SIG-M5 treated with dmso at 0.1 percent for 504 hours (cell line): Measurements from ENCODE around the gene BTNL3.
"Not testable (repeated sequence)": the region's sequence is repeated elsewhere in the genome, so short reads cannot be mapped to it uniquely, and the experiment has no call there.

Source experiments
- DNase-seq: peaks from one replicate; lab custom pipeline; 2025; ENCODE audit not compliant: unreplicated experiment; lab: John Stamatoyannopoulos, UW

The BTNL3 gene, protein sequence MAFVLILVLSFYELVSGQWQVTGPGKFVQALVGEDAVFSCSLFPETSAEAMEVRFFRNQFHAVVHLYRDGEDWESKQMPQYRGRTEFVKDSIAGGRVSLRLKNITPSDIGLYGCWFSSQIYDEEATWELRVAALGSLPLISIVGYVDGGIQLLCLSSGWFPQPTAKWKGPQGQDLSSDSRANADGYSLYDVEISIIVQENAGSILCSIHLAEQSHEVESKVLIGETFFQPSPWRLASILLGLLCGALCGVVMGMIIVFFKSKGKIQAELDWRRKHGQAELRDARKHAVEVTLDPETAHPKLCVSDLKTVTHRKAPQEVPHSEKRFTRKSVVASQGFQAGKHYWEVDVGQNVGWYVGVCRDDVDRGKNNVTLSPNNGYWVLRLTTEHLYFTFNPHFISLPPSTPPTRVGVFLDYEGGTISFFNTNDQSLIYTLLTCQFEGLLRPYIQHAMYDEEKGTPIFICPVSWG

DNA sequence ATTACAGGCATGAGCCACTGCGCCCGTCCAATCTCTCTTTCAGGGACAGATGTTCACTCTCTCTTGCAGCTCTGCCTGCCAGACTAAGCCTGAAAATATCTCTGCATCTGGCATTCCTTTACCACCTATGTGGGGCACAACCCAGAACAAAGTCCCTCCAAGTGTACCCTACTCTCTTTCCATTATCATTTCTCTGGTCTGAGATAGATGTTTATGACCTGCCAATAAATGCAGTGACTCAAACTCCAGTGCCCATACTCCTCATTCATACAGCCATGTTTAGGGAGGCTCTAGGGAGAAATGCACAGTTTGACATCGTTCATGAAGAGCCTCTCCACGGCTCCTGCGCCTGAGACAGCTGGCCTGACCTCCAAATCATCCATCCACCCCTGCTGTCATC, at the start of gene BTNL3:
BTNL3 (plus strand) TSS at position 255 of the 400 bp plus-strand sequence. CDS start 183 bp downstream, outside the sequence.
- no peak for DNase-seq

DNA sequence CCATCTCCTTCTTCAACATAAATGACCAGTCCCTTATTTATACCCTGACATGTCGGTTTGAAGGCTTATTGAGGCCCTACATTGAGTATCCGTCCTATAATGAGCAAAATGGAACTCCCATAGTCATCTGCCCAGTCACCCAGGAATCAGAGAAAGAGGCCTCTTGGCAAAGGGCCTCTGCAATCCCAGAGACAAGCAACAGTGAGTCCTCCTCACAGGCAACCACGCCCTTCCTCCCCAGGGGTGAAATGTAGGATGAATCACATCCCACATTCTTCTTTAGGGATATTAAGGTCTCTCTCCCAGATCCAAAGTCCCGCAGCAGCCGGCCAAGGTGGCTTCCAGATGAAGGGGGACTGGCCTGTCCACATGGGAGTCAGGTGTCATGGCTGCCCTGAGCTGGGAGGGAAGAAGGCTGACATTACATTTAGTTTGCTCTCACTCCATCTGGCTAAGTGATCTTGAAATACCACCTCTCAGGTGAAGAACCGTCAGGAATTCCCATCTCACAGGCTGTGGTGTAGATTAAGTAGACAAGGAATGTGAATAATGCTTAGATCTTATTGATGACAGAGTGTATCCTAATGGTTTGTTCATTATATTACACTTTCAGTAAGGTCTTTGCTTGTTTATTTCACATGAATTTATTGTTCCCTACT, 38.2 kb upstream of the BTNL3 start:
- DNase-seq, result no peak

DNA sequence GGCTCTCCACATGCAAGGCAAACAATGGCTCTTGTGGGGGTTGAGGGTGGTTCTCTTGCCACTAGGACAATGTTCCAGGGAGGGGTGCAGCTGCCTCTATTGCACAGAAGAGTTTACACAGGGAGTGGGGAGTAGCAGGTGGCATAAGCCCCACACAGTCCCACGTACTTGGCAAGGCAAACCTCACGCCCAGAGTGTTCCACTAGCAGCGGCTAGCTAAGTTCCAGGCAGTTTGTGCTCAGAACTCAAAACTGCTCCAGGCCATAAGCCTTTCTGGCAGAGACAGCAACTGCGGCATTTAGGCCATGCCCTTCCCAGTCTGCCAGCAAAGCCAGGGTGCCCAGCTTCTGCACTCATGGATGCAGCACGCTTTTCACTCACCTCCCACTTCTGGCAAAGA, 29.0 kb upstream of the BTNL3 start:
- no peak for DNase-seq

DNA sequence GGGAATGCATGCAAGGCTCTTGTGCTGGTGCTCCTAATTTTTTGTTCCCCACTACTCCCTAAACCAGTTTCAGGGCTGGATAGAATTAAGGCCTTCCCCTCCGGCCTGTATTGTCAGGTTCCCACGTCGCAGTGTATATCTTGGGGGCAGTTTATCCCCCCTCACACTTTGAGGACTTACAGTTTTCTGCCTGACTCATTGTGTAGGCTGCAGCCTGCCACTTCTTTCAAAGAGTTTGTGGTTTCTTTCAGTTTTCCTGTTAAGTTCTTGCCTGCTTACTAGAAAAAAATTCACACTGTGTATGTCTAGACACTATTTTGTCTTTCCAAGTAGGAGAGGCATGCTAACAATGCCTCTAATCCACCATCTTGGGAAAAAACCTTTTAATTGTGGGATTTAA, 28.4 kb upstream of the BTNL3 start:
- DNase-seq, result no peak

DNA sequence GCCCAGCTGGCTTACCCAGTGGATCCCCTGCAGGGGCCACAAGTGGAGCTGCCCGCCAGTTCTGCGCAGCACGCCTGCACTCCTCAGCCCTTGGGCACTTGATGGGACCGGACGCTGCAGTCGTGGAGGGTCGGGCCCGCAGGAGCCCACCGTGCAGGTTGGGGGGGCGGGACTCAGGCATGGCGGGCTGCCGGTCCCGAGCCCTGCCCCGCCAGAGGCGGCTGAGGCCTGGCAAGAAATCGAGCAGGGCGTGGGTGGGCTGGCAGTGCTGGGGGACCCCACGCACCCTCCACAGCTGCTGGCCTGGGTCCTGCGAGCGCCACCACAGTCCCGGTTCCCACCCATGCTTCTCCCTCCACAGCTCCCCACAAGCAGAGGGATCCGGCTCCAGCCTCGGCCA, 19.2 kb upstream of the BTNL3 start:
- DNase-seq, result no peak

DNA sequence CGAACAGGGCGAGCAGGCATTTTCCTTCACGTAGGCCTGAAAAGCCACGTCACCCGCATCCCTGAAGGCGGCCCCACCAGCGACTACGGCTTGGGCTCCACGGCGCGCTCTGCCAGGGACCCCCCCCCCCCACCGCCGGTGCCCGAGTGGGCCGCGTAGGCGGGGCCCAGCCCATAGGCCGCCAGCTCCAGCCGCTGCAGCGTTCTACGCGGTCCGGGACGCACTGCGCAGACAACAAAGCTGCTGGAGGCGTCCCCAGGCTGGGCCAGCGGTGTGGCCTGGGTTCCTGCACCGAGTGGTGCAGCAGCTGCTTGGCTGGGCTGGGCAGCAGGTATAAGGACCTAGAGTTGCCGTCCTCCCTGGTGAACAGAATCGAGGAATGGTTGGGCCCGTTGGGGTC, 18.3 kb upstream of the BTNL3 start:
- no peak for DNase-seq

DNA sequence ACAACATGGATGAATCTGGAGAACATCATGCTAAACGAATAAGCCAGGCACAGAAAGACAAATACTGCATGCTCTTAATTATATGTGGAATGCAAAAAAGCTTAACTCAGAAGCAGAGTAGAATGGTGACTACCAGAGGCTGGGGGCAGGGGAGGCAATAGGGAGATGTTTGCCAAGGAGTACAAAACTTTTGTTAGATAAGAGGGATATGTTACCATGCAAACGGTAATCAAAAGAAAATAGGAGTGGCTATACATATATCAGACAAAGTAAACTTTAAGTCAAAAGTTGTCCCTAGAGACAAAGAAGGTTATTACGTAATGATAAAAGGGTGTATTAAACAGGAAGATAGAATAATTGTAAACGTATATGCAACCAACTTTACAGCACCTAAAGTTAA, 17.8 kb upstream of the BTNL3 start:
- DNase-seq, result no peak

DNA sequence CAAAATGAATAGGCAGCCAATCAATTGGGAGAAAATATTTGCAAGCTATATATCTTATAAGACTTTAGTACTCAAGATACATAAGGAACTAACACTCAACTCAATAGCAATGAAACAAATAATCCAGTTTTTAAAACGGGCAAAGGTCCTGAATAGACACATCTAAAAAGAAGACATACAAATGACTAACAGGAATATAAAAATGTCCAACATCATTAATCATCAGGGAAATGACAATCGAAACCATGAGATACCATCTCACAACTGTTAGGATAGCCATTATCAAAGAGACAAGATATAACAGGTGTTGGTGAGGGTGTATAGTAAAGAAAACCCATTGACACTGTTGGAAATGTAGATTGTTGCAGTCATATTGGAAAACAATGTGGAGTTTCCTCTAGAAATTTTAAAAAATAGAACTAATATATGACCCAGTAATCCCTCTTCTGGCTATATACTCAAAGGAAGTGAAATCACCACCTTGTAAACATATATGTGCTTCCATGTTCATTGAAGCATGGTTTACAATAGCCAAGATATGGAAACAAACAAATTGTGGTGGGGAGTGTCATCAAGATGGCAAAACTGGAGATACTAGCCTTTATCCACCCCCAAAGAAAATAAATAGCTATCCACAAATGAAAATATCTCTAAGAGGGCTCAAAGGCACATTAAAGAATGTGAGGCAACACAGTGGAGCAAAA, 13.9 kb upstream of the BTNL3 start:
- no peak for DNase-seq

DNA sequence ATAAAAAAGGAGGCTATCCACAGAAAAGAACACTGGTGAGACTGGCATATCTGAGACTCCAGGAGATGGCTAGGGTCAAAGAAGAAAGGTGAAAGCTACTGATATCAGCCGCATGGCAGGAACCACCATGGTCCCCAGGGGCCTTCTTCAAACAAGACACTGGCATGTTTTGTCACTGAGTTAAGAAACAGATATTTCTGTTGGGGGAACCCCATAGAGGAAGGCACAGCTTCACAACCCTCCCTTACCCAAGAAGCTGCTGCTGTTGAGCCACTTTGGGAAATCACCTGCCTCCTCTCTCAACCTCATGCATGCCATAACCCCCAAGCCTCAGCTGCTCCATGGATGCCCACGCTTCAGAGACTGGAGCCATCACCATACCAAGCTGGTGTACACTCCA, 13.3 kb upstream of the BTNL3 start:
- DNase-seq, result no peak

DNA sequence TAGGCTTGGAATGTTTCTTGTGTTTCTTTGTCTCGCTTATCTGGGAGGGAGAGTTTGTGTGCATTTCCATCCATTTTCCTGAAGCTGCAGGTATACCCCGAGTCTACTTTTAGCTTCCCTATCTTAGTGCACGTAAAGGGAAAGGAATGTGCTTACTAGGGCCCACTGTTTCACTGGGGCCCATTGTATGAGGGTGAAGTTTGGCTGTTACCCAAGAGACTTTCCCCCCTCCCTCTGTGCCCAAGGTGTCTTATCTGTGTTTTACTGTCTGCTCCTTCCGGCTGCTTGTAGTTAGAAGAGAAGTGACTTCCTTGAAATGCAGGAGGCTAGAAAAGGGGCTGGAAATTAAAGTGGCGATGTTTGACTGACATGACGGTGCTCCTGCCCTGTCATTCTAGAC, 12.1 kb upstream of the BTNL3 start:
- DNase-seq, result no peak

DNA sequence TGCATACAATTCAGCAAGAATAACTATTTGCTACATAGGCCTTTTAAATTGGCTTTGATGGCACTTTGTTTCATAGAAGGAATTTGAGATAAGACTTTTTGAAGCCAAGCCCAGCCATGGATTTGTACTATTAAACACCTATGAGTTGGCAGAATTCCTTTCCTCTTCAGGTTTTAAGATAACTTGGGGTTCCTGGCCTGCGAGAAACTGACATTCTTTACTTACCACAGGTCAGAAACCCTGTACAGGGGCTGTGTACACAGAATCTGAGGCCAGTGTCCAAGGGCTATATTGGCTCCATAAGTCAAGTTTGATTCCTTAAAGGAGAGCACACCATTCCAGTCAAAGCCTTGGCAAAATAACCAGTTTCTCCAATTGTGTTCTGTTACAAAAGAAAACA, 10.8 kb upstream of the BTNL3 start:
- no peak for DNase-seq

DNA sequence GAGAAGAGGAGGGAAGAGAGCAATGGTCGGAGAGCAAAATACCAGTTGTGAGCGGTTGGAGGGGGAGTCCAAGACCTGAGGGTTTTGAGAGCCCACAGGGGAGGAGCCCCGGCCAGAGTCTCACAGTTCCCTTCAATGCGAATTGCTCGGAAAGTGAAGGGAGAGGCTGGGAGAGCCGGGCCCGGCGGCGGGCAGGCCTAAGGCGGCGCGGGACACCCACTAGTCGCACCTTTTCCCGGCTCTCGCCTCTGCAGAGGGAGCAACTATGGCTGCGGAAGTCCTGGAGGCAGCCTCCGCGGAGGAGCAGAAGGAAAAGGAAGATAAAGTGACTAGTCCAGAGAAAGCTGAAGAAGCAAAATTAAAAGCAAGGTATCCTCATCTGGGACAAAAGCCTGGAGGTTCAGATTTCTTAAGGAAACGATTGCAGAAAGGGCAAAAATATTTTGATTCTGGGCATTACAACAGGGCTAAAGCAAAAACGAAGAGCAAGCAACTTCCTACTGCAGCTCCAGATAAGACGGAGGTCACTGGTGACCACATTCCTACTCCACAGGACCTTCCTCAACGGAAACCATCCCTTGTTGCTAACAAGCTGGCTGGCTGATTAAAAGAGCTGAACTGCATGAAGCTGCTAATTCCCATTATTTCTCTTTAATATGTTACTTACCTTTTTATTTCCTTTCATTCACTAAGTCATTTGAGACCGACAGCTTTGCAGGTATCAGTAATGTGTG, 6.5 kb upstream of the BTNL3 start:
- DNase-seq, result no peak

DNA sequence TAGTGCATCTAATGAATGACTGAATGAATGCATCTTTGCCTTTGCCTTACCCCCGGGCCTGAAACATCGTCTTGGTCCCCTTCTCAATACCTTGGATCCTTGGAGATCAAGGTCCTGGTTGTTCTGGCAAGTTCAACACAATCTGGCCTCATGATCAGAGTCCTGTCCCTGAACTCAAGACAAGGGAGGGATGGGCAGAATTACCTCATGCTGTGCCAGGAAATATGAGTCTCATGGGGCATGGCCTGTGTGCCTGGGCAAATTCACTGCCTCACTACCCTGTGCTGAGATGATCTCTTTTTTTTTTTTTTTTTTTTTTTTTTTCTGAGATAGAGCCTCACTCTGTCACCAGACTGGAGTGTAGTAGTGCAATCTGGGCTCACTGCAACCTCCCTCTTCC, 630 bp upstream of the BTNL3 start:
- DNase-seq, result no peak

DNA sequence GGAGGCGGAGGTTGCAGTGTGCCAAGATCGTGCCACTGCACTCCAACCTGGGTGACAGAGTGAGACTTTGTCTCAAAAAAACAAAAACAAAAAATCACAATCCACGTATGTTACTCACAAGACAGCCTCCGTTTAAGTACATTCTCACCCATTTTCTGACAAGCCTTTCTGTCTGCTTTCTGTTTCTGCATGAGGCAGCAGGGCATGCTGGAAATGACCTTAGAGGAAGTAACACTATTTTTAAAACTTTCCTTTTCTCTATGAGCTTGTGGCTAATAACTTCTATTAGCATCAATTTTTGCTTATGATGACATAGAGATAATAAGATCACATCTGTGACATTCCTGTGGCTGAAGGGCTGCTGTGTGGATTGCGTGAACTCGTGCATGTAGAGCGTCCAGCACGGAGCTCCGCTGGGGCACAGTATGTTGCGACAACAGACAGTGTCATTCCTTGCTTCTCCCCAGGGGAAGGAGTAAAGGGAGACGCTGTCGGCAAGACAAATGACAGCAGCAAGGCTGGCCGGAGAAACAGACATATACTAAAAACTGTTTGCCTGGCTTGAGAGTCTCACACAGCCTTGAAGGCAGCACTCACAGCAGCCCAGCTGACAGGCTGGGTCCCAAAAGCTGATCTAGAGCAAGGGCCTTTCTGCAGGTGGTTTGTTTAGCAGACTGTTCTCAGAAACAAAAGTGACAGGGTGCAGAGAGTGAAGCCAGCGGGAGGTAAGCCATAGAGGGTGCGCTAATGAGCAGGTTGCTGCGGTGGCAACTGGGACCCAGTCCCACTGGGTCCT, 1.6 kb downstream of the BTNL3 start:
- no peak for DNase-seq

DNA sequence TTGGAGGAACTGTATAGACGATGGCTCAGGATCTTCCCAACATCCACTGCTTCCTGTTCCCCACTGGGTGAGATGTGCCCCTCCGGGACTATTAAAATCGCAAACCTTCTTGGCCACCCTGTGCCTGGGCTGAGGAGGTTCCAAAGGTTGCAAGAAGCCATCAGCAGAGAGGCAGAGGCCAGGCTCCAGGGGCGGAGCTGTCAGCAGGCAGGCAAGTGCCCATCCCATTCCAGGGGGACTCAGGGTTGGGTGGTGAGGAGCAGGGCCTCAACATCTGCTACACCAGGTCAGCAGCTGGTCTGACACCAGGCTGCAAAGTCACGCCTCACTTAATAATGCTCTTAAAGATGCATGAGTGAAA, 2.2 kb downstream of the BTNL3 start:
- DNase-seq, result no peak

DNA sequence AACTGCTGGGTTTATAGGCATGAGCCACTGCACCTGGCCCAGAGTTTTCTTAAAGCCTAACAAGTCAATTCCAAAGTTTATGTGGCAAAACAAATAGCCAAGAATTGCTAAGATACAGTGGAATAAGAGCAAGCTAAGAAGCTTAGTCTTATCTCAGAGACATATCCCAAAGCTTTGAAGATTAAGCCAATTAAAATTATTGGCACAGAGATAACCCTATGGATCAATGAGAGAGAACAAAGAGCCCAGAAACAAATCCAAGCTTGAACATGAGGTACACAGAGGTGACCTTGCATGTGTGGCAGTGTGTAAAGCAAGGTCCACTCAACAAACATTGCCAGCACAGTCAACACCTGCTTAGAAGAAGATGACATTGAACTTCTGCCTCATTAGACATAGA, 13.3 kb downstream of the BTNL3 start:
- DNase-seq, result no peak

DNA sequence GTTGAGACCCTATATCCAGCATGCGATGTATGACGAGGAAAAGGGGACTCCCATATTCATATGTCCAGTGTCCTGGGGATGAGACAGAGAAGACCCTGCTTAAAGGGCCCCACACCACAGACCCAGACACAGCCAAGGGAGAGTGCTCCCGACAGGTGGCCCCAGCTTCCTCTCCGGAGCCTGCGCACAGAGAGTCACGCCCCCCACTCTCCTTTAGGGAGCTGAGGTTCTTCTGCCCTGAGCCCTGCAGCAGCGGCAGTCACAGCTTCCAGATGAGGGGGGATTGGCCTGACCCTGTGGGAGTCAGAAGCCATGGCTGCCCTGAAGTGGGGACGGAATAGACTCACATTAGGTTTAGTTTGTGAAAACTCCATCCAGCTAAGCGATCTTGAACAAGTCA, 17.1 kb downstream of the BTNL3 start:
- no peak for DNase-seq

DNA sequence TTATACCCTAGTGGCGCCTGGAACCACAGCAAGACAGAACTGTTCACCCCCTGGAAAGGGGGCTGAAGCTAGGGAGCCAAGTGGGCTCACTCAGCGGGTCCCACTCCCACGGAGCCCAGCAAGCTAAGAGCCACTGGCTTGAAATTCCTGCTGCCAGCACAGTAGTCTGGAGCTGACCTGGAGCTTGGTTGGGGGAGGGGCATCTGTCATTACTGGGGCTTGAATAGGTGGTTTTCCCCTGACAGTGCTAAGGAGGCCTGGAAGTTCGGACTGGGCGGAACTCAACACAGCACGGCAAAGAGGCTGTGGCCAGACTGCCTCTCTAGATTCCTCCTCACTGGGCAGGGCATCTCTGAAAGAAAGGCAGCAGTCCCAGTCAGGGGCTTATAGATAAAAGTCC, 19.5 kb downstream of the BTNL3 start:
- no peak for DNase-seq

DNA sequence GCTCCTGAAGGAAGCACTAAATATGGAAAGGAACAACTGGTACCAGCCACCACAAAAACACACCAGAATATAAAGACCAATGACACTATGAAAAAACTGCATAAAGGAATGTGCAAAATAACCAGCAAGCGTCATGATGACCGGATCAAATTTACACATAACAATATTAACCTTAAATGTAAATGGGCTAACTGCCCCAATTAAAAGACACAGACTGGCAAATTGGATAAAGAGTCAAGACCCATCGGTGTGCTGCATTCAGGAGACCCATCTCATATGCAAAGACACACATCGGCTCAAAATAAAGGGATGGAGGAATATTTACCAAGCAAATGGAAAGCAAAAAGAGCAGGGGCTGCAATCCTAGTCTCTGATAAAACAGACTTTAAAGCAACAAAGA, 21.4 kb downstream of the BTNL3 start:
- DNase-seq, result not testable (repeated sequence)

DNA sequence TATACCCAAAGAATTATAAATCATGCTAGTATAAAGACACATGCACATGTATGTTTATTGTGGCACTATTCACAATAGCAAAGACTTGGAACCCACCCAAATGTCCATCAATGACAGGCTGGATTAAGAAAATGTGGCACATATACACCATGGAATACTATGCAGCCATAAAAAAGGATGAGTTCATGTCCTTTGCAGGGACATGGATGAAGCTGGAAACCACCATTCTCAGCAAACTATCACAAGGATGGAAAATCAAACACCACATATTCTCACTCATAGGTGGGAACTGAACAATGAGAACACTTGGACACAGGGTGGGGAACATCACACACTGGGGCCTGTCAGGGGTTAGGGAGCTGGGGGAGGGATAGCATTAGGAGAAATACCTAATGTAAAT, 26.0 kb downstream of the BTNL3 start:
- DNase-seq, result not testable (repeated sequence)

DNA sequence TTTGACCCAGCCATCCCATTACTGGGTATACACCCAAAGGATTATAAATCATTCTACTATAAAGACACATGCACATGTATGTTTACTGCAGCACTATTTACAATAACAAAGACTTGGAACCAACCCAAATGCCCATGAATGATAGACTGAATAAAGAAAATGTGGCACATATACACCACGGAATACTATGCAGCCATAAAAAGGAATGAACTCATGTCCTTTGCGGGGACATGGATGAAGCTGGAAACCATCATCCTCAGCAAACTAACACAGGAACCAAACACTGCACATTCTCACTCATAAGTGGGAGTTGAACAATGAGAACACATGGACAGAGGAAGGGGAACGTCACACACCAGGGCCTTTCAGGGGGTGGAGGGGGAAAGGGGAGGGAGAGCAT, 28.8 kb downstream of the BTNL3 start:
- DNase-seq, result not testable (repeated sequence)
